PC-3 (cell line): ENCODE data around the gene ELP5. TPM values are rescaled to one million over a fixed set of nuclear protein-coding genes. Genes with fewer than 3 reads are reported as not detected.

ENCODE experiments used
- ATAC-seq: fragments of 200-7000 bp; cut with Tn5 transposase; 2 replicates; pipeline ENCODE4 v1.9.1; 2020; ENCODE audit warnings: mild to moderate bottlenecking, moderate library complexity
- BruUV-seq: library from RNA; stranded (reverse); fragments of 400-500 nt; replicated peaks from 2 replicates; lab custom pipeline; 2021; lab: Mats Ljungman, UMichigan
- CTCF ChIA-PET: fragments of 300-600 bp; sonication (Branson Sonifier 250); formaldehyde crosslinking; loops from one replicate; lab custom pipeline; 2022; ENCODE audit warnings: antibody characterized with exemption; lab: Charles Lee
- POLR2A ChIA-PET: fragments of 300-600 bp; sonication (Branson Sonifier 250); formaldehyde crosslinking; loops from one replicate; lab custom pipeline; 2022; ENCODE audit warnings: antibody characterized with exemption; ENCODE audit not compliant: unreplicated experiment; lab: Charles Lee
- DNase-seq: peaks from one replicate; pipeline ENCODE4 v3.0.0-alpha.2; 2015
- H2AFZ ChIP-seq: fragments of 300-600 bp; sonication (generic); 2 replicates; pipeline ENCODE4 v1.6.0; 2016; ENCODE audit warnings: antibody characterized with exemption, low read length
- H3F3A ChIP-seq: fragments of 300-600 bp; sonication (generic); one replicate; pipeline ENCODE4 v1.6.0; 2017; ENCODE audit warnings: antibody characterized with exemption, low read length, control low read depth, mild to moderate bottlenecking; ENCODE audit not compliant: unreplicated experiment
- H3K27ac ChIP-seq: fragments of 300-600 bp; sonication (generic); 2 replicates; pipeline ENCODE4 v1.5.1; 2016; ENCODE audit warnings: mild to moderate bottlenecking, low read length
- H3K27me3 ChIP-seq: fragments of 300-600 bp; sonication (generic); 2 replicates; pipeline ENCODE4 v1.6.1; 2016; ENCODE audit warnings: low read length, mixed read lengths
- H3K36me3 ChIP-seq: fragments of 300-600 bp; sonication (generic); 2 replicates; pipeline ENCODE4 v1.6.1; 2016; ENCODE audit warnings: low read depth, mixed run types, low read length, mixed read lengths
- H3K4me1 ChIP-seq: fragments of 300-600 bp; sonication (generic); 2 replicates; pipeline ENCODE4 v1.5.1; 2016; ENCODE audit warnings: low read length; ENCODE audit not compliant: insufficient read depth
- H3K4me2 ChIP-seq: fragments of 300-600 bp; sonication (generic); 2 replicates; pipeline ENCODE4 v1.6.0; 2016; ENCODE audit warnings: low read length
- H3K4me3 ChIP-seq: fragments of 300-600 bp; sonication (generic); 2 replicates; pipeline ENCODE4 v1.5.1; 2016; ENCODE audit warnings: mild to moderate bottlenecking, low read length, mixed read lengths
- H3K79me2 ChIP-seq: fragments of 300-600 bp; sonication (generic); 2 replicates; pipeline ENCODE4 v1.6.1; 2017; ENCODE audit warnings: low read length, mixed read lengths
- H3K9ac ChIP-seq: fragments of 300-600 bp; sonication (generic); 2 replicates; pipeline ENCODE4 v1.6.0; 2016; ENCODE audit warnings: mild to moderate bottlenecking, low read length
- H3K9me2 ChIP-seq: fragments of 300-600 bp; sonication (generic); replicated peaks from 2 replicates; pipeline ENCODE4 v1.6.1; 2016; ENCODE audit warnings: mixed run types, low read length, mixed read lengths
- H3K9me3 ChIP-seq: fragments of 300-600 bp; sonication (generic); 2 replicates; pipeline ENCODE4 v1.6.1; 2016; ENCODE audit warnings: low read length, mixed read lengths
- H4K20me1 ChIP-seq: fragments of 300-600 bp; sonication (generic); 2 replicates; pipeline ENCODE4 v1.6.1; 2016; ENCODE audit warnings: low read length, mixed read lengths
- EZH2 ChIP-seq: fragments of 300-600 bp; sonication (generic); IDR thresholded peaks from one replicate; pipeline ENCODE4 v1.6.1; 2017; ENCODE audit warnings: antibody characterized with exemption, mild to moderate bottlenecking, low read length; ENCODE audit not compliant: unreplicated experiment
- EZH2phosphoT487 ChIP-seq: fragments of 300-600 bp; sonication (generic); IDR thresholded peaks from 2 replicates; pipeline ENCODE4 v1.6.1; 2018; ENCODE audit warnings: mild to moderate bottlenecking, antibody characterized with exemption, low read length, borderline replicate concordance
- intact Hi-C: fragments of 100-400 bp; cut with micrococcal nuclease; formaldehyde crosslinking; loops from 2 replicates; pipeline ENCODE4 v1.9.0; 2023
- total RNA-seq: library from RNA; depleted of rRNA; stranded (reverse); fragments of >200 nt; gene quantifications from 2 replicates; pipeline ENCODE4 v1.2.3, GENCODE V29; 2014
- TF ChIP-seq, protein P1 (sequence below): fragments of 300-600 bp; sonication (generic); conservative IDR thresholded peaks from 2 replicates; pipeline ENCODE4 v1.5.1; 2017; ENCODE audit warnings: antibody characterized with exemption, low read depth, mild to moderate bottlenecking, low read length

ELP5 gene
- total RNA-seq, 1 experiment from 2014 or later = 67.5 TPM

DNA sequence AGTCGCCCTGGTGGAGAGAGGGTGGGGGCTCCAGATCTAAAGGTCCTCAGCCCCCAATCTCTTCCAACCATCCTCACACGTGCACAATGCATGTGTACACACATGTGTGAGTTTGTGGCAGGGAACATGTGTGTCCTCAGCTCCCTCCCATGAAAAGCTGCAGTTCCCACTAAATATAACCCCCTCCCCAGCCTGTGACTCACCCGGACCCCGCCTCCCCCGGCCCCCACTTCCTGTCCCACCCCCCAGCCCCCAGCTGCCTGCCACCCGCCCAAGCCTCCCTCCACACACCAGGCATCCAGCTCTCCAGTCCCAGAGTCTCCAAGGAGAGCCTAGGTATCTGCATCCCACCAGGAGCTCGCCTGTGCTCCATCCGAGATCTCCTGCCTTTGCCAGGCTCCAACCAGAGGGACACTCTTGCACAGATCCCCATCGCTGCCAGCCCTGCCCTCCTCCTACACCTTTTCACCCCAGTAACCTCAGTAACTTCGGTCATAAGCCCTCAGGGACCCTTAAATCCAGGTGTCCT, 36.3 kb upstream of the ELP5 start:
- H2AFZ ChIP-seq = no peak overlapping the region
- H3K79me2 ChIP-seq = peaks cover 31% of the 10 kb centered on the region
- H4K20me1 ChIP-seq = no peaks in the 10 kb centered on the region
- no peaks in the 10 kb centered on the region for H3F3A ChIP-seq
- no peak for ATAC-seq
- DNase-seq = no peak
- H3K9ac ChIP-seq = no peak overlapping the region
- no peak for TF ChIP-seq EZH2phosphoT487
- TF ChIP-seq, protein P1, sequence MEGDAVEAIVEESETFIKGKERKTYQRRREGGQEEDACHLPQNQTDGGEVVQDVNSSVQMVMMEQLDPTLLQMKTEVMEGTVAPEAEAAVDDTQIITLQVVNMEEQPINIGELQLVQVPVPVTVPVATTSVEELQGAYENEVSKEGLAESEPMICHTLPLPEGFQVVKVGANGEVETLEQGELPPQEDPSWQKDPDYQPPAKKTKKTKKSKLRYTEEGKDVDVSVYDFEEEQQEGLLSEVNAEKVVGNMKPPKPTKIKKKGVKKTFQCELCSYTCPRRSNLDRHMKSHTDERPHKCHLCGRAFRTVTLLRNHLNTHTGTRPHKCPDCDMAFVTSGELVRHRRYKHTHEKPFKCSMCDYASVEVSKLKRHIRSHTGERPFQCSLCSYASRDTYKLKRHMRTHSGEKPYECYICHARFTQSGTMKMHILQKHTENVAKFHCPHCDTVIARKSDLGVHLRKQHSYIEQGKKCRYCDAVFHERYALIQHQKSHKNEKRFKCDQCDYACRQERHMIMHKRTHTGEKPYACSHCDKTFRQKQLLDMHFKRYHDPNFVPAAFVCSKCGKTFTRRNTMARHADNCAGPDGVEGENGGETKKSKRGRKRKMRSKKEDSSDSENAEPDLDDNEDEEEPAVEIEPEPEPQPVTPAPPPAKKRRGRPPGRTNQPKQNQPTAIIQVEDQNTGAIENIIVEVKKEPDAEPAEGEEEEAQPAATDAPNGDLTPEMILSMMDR = no peak
- no peak for TF ChIP-seq EZH2
- H3K9me2 ChIP-seq = no peaks in the 10 kb centered on the region
- peaks cover 25% of the 10 kb centered on the region for H3K4me1 ChIP-seq
- no peaks in the 10 kb centered on the region for H3K36me3 ChIP-seq
- H3K9me3 ChIP-seq = no peaks in the 10 kb centered on the region
- BruUV-seq = no TSS peak
- H3K4me2 ChIP-seq = peak overlapping the region; percentile 86
- ChIA-PET CTCF (interaction anchor here (0.7 kb wide), 1 partner anchor 180 kb away, joined by 4 read pairs; the partner anchor contains the start of gene SLC16A13), POLR2A (no interaction called here)
- H3K27ac ChIP-seq = no peak overlapping the region
- H3K27me3 ChIP-seq = no peaks in the 10 kb centered on the region
- peak overlapping the region; percentile 65 for H3K4me3 ChIP-seq
- intact Hi-C loops = no loop called here

DNA sequence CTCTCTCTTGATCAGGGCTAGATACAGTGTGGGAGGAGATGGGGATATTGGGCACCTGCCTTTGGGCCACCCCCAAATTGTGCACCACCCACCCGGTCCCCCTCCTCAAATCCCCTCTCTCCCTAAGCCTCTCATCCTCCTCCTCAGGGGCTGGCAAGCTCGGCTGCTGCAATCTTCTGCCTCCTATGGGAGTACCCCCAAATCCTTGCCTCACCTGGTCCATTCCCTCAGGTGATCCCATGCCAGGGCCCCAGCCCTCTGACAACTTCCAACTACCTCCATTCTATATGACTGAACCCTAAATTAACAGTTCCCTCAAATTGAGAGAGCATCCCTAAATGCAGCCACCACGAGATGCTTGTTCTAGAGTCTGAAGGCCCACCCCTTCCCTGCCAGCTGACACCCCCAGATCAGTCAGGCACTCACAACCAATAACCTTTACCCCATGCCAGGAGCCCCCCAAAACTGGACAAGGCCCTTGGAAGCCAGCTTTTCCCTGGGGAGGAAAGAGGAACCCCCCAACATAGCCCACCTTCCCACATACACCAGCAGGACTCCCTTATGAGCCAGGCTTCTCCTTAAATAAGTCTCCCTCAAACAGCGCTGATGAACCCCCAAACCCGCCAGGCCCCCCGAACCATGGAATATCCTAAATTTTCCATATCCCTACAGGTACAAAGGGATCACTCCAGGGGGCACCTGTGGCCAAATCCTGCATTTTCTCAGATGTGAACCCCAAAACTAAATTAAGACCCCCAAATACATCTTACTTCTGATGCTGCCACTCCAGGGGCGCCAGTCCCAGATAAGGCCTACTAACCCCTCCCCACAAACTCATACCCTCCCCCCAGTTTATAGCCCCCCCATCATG, 35.5 kb upstream of the ELP5 start:
- intact Hi-C loops = no loop called here
- peaks cover 32% of the 10 kb centered on the region for H3K4me1 ChIP-seq
- H3K9ac ChIP-seq = peak overlapping the region; percentile 48; the same call in 1 of the 2 replicates
- H3K9me2 ChIP-seq = no peaks in the 10 kb centered on the region
- ATAC-seq (no peak), DNase-seq (no peak)
- peaks cover 39% of the 10 kb centered on the region for H3K79me2 ChIP-seq
- H3K27me3 ChIP-seq = no peaks in the 10 kb centered on the region
- BruUV-seq = TSS peak; percentile 13
- no peak overlapping the region for H2AFZ ChIP-seq
- H3K36me3 ChIP-seq = peaks cover 2% of the 10 kb centered on the region
- peak overlapping the region; percentile 86 for H3K4me2 ChIP-seq
- H4K20me1 ChIP-seq = peaks cover 5% of the 10 kb centered on the region; the same call in 1 of the 2 replicates
- no peaks in the 10 kb centered on the region for H3F3A ChIP-seq
- H3K4me3 ChIP-seq = peak overlapping the region; percentile 65
- no peaks in the 10 kb centered on the region for H3K9me3 ChIP-seq
- H3K27ac ChIP-seq = no peak overlapping the region
- ChIA-PET CTCF (no interaction called here), POLR2A (no interaction called here)
- TF ChIP-seq EZH2phosphoT487 (no peak), EZH2 (no peak)
- TF ChIP-seq, protein P1 = no peak
